Mesendoderm (in vitro differentiated cells): ENCODE results near the gene CCSER1.

Source experiments
- DNase-seq: peaks from one replicate; pipeline ENCODE4 v3.0.0; 2013
- H2AK5ac ChIP-seq: 2 replicates; pipeline ENCODE4 v1.6.1; 2013; ENCODE audit warnings: low read length, inconsistent platforms
- H2BK120ac ChIP-seq: 2 replicates; pipeline ENCODE4 v1.6.1; 2013; ENCODE audit warnings: low read depth, mild to moderate bottlenecking, low read length, moderate library complexity, mixed read lengths
- H2BK15ac ChIP-seq: replicated peaks from 2 replicates; pipeline ENCODE4 v1.6.1; 2013; ENCODE audit warnings: low read depth, mild to moderate bottlenecking, moderate library complexity
- H2BK5ac ChIP-seq: 2 replicates; pipeline ENCODE4 v1.6.1; 2013; ENCODE audit warnings: low read length, inconsistent platforms
- H3K18ac ChIP-seq: 2 replicates; pipeline ENCODE4 v1.6.1; 2013; ENCODE audit warnings: mild to moderate bottlenecking, low read length, mixed read lengths
- H3K23ac ChIP-seq: one replicate; pipeline ENCODE4 v1.6.1; 2013; ENCODE audit warnings: low read length
- H3K27ac ChIP-seq: 2 replicates; pipeline ENCODE4 v1.5.1; 2013; ENCODE audit warnings: low read depth, mild to moderate bottlenecking, inconsistent platforms, low read length, moderate library complexity
- H3K27me3 ChIP-seq: 2 replicates; pipeline ENCODE4 v1.6.1; 2013; ENCODE audit warnings: low read length, control low read depth, mild to moderate bottlenecking, inconsistent platforms; ENCODE audit not compliant: insufficient read depth, poor library complexity
- H3K36me3 ChIP-seq: 2 replicates; pipeline ENCODE4 v1.6.1; 2013; ENCODE audit warnings: low read length, inconsistent platforms; ENCODE audit not compliant: control insufficient read depth, insufficient read depth
- H3K4ac ChIP-seq: one replicate; pipeline ENCODE4 v1.6.1; 2013; ENCODE audit warnings: low read depth, mild to moderate bottlenecking, low read length, moderate library complexity
- H3K4me1 ChIP-seq: 2 replicates; pipeline ENCODE4 v1.6.1; 2013; ENCODE audit warnings: low read depth, low read length, inconsistent platforms; ENCODE audit not compliant: control insufficient read depth
- H3K4me2 ChIP-seq: 2 replicates; pipeline ENCODE4 v1.6.1; 2013; ENCODE audit warnings: low read length
- H3K4me3 ChIP-seq: 2 replicates; pipeline ENCODE4 v1.5.1; 2013; ENCODE audit warnings: mild to moderate bottlenecking, low read length
- H3K56ac ChIP-seq: one replicate; pipeline ENCODE4 v1.6.1; 2013; ENCODE audit warnings: low read length
- H3K79me1 ChIP-seq: 2 replicates; pipeline ENCODE4 v1.6.1; 2013; ENCODE audit warnings: low read length, inconsistent platforms
- H3K79me2 ChIP-seq: 2 replicates; pipeline ENCODE4 v1.6.1; 2013; ENCODE audit warnings: mild to moderate bottlenecking, low read length; ENCODE audit not compliant: control insufficient read depth, insufficient read depth
- H3K9ac ChIP-seq: 2 replicates; pipeline ENCODE4 v1.6.1; 2013; ENCODE audit warnings: low read length, inconsistent platforms
- H4K5ac ChIP-seq: one replicate; pipeline ENCODE4 v1.6.1; 2013; ENCODE audit warnings: low read length
- H4K8ac ChIP-seq: one replicate; pipeline ENCODE4 v1.6.1; 2013; ENCODE audit warnings: low read depth, mild to moderate bottlenecking, control low read depth, low read length, moderate library complexity
- WGBS: extraction: QIAGEN DNeasy Blood & Tissue Kit; methylation state at CpG from one replicate; pipeline ENCODE4 v1.1.7; 2013; ENCODE audit warnings: low lambda C conversion rate, missing lambda C conversion rate; ENCODE audit not compliant: insufficient coverage; ENCODE audit errors: extremely low coverage; 5-methylcytosine and 5-hydroxymethylcytosine counted together

Gene CCSER1

DNA sequence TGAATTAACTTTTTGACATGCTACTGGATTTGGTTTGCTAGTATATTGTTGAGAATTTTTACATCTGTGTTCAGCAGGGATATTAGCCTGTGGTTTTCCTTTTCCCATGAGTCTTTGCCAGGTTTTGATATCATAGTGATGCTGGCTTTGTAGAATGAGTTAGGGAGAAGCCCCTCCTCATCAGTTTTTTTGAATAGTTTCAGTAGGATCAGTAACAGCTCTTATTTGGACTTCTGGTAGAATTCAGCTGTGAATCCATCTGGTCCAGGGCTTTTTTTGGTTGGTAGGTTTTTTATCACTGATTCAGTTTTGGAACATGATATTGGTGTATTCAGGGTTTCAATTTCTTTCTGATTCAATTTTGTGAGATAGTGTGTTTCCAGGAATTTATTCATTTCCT, 1386.1 kb downstream of the CCSER1 start:
- H4K8ac ChIP-seq = no peak overlapping the region
- H3K36me3 ChIP-seq = no peaks in the 10 kb centered on the region
- H3K4me1 ChIP-seq = no peaks in the 10 kb centered on the region
- H4K5ac ChIP-seq = no peak overlapping the region
- no peak overlapping the region for H3K56ac ChIP-seq
- H3K79me1 ChIP-seq = no peaks in the 10 kb centered on the region
- no peak overlapping the region for H2BK15ac ChIP-seq
- DNase-seq = no peak
- no peak overlapping the region for H3K4me2 ChIP-seq
- no peak overlapping the region for H3K18ac ChIP-seq
- no peaks in the 10 kb centered on the region for H3K79me2 ChIP-seq
- H2BK120ac ChIP-seq = no peak overlapping the region
- H2AK5ac ChIP-seq = no peak overlapping the region
- no peak overlapping the region for H3K9ac ChIP-seq
- H3K27ac ChIP-seq = no peak overlapping the region
- no peaks in the 10 kb centered on the region for H3K27me3 ChIP-seq
- no peak overlapping the region for H2BK5ac ChIP-seq
- no peak overlapping the region for H3K4ac ChIP-seq
- H3K4me3 ChIP-seq = no peak overlapping the region
- H3K23ac ChIP-seq = no peak overlapping the region

DNA sequence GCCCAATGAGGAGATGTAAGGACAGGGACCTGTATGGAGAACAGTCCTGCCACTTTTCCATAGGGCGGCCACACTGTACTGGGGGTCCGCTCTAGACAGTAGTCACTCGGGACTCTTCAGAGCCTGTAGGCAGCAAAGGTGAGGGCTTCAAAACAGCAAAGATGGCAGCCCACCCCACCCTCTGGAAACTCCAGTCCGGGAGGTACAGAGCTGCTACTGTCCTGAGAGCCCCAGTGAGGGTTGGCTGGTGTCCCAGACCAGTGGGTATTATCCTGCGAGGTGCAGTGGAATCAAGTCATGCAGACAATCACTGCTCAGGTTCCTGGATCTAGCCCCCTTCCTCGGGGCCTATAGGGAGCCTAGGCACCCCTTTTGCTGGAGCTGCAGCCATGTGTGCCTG, 1392.0 kb downstream of the CCSER1 start:
- Histone ChIP-seq H3K4me2 (no peak overlapping the region), H3K4me3 (no peak overlapping the region), H4K8ac (no peak overlapping the region), H3K9ac (no peak overlapping the region), H3K27me3 (no peaks in the 10 kb centered on the region), H3K79me1 (no peaks in the 10 kb centered on the region), H2BK15ac (no peak overlapping the region), H2AK5ac (no peak overlapping the region), H3K4me1 (no peaks in the 10 kb centered on the region), H3K27ac (no peak overlapping the region), H3K36me3 (no peaks in the 10 kb centered on the region), H3K18ac (no peak overlapping the region), H2BK120ac (no peak overlapping the region), H3K79me2 (no peaks in the 10 kb centered on the region), H3K56ac (no peak overlapping the region), H3K4ac (no peak overlapping the region), H4K5ac (no peak overlapping the region), H2BK5ac (no peak overlapping the region), H3K23ac (no peak overlapping the region)
- no peak for DNase-seq
- no CpG with 5 or more reads among the region's 6 CpGs for WGBS

DNA sequence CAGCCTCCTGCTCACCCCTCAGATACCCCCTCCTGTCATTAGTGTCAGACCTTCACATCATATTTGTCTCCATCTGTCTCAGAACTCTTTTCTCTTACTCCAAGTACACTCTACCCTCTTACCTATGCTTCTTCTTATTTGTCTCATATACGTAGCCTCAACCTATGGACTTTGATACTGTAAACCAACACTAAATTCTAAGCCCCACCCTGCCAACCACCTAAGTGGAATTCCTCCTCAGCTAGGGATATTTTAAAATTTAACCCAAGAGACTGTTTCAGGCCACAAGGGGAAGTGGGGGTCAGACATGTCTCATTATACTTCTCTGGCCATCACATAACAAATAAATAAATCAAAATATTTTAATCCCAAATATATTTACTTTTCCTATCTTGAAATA, 1398.4 kb downstream of the CCSER1 start:
- Histone ChIP-seq H2BK15ac (no peak overlapping the region), H2BK120ac (no peak overlapping the region), H3K18ac (no peak overlapping the region), H3K4me3 (no peak overlapping the region), H2AK5ac (no peak overlapping the region), H3K23ac (no peak overlapping the region), H2BK5ac (no peak overlapping the region), H3K4me2 (no peak overlapping the region), H3K4ac (no peak overlapping the region), H3K79me2 (no peaks in the 10 kb centered on the region), H3K56ac (no peak overlapping the region), H3K27ac (no peak overlapping the region), H3K79me1 (no peaks in the 10 kb centered on the region), H3K27me3 (no peaks in the 10 kb centered on the region), H4K5ac (no peak overlapping the region), H3K36me3 (no peaks in the 10 kb centered on the region), H3K4me1 (no peaks in the 10 kb centered on the region), H4K8ac (no peak overlapping the region), H3K9ac (no peak overlapping the region)
- no peak for DNase-seq
- no CpG with 5 or more reads among the region's 1 CpG for WGBS

- Histone ChIP-seq H2BK15ac (no peak overlapping the region), H3K4me2 (no peak overlapping the region), H3K4me1 (no peaks in the 10 kb centered on the region), H3K56ac (no peak overlapping the region), H3K9ac (no peak overlapping the region), H2BK5ac (no peak overlapping the region), H3K79me1 (no peaks in the 10 kb centered on the region), H2AK5ac (no peak overlapping the region), H3K36me3 (no peaks in the 10 kb centered on the region), H3K4ac (no peak overlapping the region), H2BK120ac (no peak overlapping the region), H3K27ac (no peak overlapping the region), H3K18ac (no peak overlapping the region), H3K79me2 (no peaks in the 10 kb centered on the region), H3K4me3 (no peak overlapping the region), H4K8ac (no peak overlapping the region), H3K27me3 (no peaks in the 10 kb centered on the region), H4K5ac (no peak overlapping the region), H3K23ac (no peak overlapping the region)
- DNase-seq = no peak
These were observed 1399.9 kb downstream of the CCSER1 start for GRCh38 chr4:91527056-91527455.

DNA sequence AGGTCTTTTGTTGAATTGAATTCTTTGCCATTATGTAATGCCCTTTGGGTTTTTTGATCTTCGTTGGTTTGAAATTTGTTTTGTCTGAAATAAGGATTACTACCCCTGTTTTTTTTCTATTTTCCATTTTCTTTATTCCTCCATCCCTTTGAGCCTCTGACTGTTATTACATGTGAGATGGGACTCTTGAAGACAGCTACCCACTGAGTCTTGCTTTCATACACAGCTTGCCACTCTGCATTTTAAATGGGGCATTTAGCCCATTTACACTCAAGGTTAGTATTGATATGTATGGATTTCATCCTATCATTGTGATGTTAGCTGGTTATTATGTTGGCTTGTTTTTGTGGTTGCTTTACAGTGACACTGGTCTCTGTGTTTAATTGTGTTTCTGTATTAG, 1440.4 kb downstream of the CCSER1 start:
- Histone ChIP-seq H3K4me1 (no peaks in the 10 kb centered on the region), H4K8ac (no peak overlapping the region), H3K9ac (no peak overlapping the region), H3K4me2 (no peak overlapping the region), H3K23ac (no peak overlapping the region), H4K5ac (no peak overlapping the region), H3K27me3 (no peaks in the 10 kb centered on the region), H2BK120ac (no peak overlapping the region), H2BK5ac (no peak overlapping the region), H2AK5ac (no peak overlapping the region), H3K4ac (no peak overlapping the region), H3K4me3 (no peak overlapping the region), H3K36me3 (no peaks in the 10 kb centered on the region), H3K79me1 (no peaks in the 10 kb centered on the region), H3K79me2 (no peaks in the 10 kb centered on the region), H3K56ac (no peak overlapping the region), H3K18ac (no peak overlapping the region), H3K27ac (no peak overlapping the region), H2BK15ac (no peak overlapping the region)
- no peak for DNase-seq
- WGBS = no CpG with 5 or more reads among the region's 1 CpG

DNA sequence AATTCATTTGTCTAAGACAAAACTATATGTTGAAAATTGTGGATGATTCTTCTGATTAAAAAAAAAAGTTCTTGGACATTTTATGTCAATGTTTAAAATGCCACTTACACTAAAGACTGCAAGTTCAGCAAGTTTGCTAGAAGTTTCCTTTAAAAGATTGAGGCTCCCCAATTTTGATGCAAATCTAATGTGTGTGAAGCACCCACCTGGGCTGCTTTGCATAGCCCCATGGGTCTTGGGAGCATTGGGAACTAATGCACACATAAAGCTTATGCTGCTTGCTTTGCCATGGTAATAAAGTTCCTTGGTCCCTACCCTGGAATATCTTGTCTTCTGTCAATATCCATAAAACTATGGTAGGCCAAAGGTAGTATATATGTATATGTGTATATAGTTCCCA, 1450.7 kb downstream of the CCSER1 start:
- Histone ChIP-seq H2BK5ac (no peak overlapping the region), H3K18ac (no peak overlapping the region), H2BK120ac (no peak overlapping the region), H3K4me2 (no peak overlapping the region), H3K27me3 (no peaks in the 10 kb centered on the region), H3K4me3 (no peak overlapping the region), H4K5ac (no peak overlapping the region), H3K23ac (no peak overlapping the region), H3K27ac (no peak overlapping the region), H4K8ac (no peak overlapping the region), H3K79me2 (no peaks in the 10 kb centered on the region), H3K36me3 (no peaks in the 10 kb centered on the region), H3K4ac (no peak overlapping the region), H3K79me1 (no peaks in the 10 kb centered on the region), H2BK15ac (no peak overlapping the region), H2AK5ac (no peak overlapping the region), H3K9ac (no peak overlapping the region), H3K56ac (no peak overlapping the region), H3K4me1 (no peaks in the 10 kb centered on the region)
- no peak for DNase-seq
